Measurements from ENCODE around the gene PTPRT. TPM values are rescaled to one million over a fixed set of nuclear protein-coding genes. Genes with fewer than 3 reads are reported as not detected.

PTPRT gene
- total and polyA plus RNA-seq, 2 of the 13 experiments (the other 11 are each of a cell fraction or from before 2014, with no cell fraction given), result under 0.01 to 0.09 TPM

- no peak for TF ChIP-seq THRA (CRISPR knock-in tag; IDR thresholded peaks at IDR 0.05; ENCODE audit: borderline replicate concordance)
- no peak for TF ChIP-seq ZNF740 (CRISPR knock-in tag; IDR thresholded peaks at IDR 0.05)
- TF ChIP-seq FOXO1 (CRISPR knock-in tag; IDR thresholded peaks at IDR 0.05), result no peak; the same call in 1 of the 2 replicates
- no peak for TF ChIP-seq DR1 (CRISPR knock-in tag; IDR thresholded peaks at IDR 0.05)
- TF ChIP-seq SKIL (CRISPR knock-in tag; IDR thresholded peaks at IDR 0.05; ENCODE audit: borderline replicate concordance), result no peak
- TF ChIP-seq TRIM24 (CRISPR knock-in tag; IDR thresholded peaks at IDR 0.05), result peak; percentile 70; the same call in 1 of the 2 replicates
- TF ChIP-seq ZSCAN12 (CRISPR knock-in tag; IDR thresholded peaks at IDR 0.05), result no peak
Measured at GRCh38 chr20:43034981-43035724, 154.6 kb downstream of the PTPRT start (continued).

- Histone ChIP-seq H3K79me2 (ENCODE audit: insufficient read depth, low read length) (no peaks in the 10 kb centered on the region), H3K36me3 (replicated peaks in 1 of 2; ENCODE audit: control insufficient read depth in 1 of 2, insufficient read depth in 2 of 2, low read length in 2 of 2) (no peaks in the 10 kb centered on the region), H3K4me3 (replicated peaks in 1 of 3; ENCODE audit: insufficient read depth in 1 of 3, low read depth in 2 of 3, low read length in 3 of 3) (no peak overlapping the region), H2AFZ (ENCODE audit: low read length) (no peak overlapping the region), H3K27me3 (ENCODE audit: control insufficient read depth in 1 of 2, insufficient read depth in 2 of 2, low read length in 2 of 2) (no peaks in the 10 kb centered on the region), H3K9ac (ENCODE audit: insufficient read depth, low read depth, low read length) (no peak overlapping the region), H3K27ac (ENCODE audit: extremely low read length, insufficient read depth, low read length) (no peak overlapping the region), H3K4me1 (ENCODE audit: insufficient read depth, low read length) (peaks cover 15% of the 10 kb centered on the region), H4K20me1 (ENCODE audit: insufficient read depth, low read length) (no peaks in the 10 kb centered on the region), H3K4me2 (ENCODE audit: low read depth, low read length) (no peak overlapping the region), H3K9me3 (ENCODE audit: low read length) (no peaks in the 10 kb centered on the region)
- intact Hi-C loops (cut with micrococcal nuclease; ENCODE audit: unreplicated experiment) (no loop called here), in situ Hi-C loops (cut with HindIII; ENCODE audit: extremely low pct_ligation_motif_present, low pct_unique_long_range_greater_than_20kb) (no loop called here)
- FAIRE-seq, result no peak
- ATAC-seq, result no peak; the same call in 2 of the 3 replicates
- WGBS (ENCODE audit: low lambda C conversion rate), result 4% methylated on average over 3 of the region's 3 CpGs
- POLR2A ChIA-PET, result no interaction called here
- CTCF ChIA-PET (ENCODE audit: low intra/inter-chr PET ratio, low total read pairs), result no interaction called here
- no peak for DNase-seq (ENCODE audit: low spot score)
- TF ChIP-seq ARID5B (CRISPR knock-in tag; IDR thresholded peaks at IDR 0.05) (no peak), SMARCE1 (IDR thresholded peaks at IDR 0.05; ENCODE audit: borderline replicate concordance) (no peak), JUN (CRISPR knock-in tag; IDR thresholded peaks at IDR 0.05) (no peak), FOXO4 (CRISPR knock-in tag; conservative IDR thresholded peaks at IDR 0.05) (no peak)
- no TSS peak for BruUV-seq (replicated peaks)
Measured at GRCh38 chr20:43032459-43032858, 157.2 kb downstream of the PTPRT start.
